Duodenal mucosa (tissue), 2 donors: ENCODE measurements around the gene TLX3.

Source experiments
- H3K27ac ChIP-seq: one replicate; pipeline ENCODE4 v1.7.0; 2013; ENCODE audit warnings: low read depth, low read length
- H3K27me3 ChIP-seq, 2 donors: one replicate each; pipeline ENCODE4 v1.7.0; 2013; ENCODE audit warnings: low read length in 2 of 2, control low read depth in 1 of 2; ENCODE audit not compliant: insufficient read depth in 2 of 2, control insufficient read depth in 1 of 2
- H3K36me3 ChIP-seq, 2 donors: one replicate each; pipeline ENCODE4 v1.7.0; 2013; ENCODE audit warnings: low read length in 2 of 2, control low read depth in 1 of 2; ENCODE audit not compliant: insufficient read depth in 2 of 2, control insufficient read depth in 1 of 2
- H3K4me1 ChIP-seq, 2 donors: one replicate each; pipeline ENCODE4 v1.7.0; 2013; ENCODE audit warnings: low read length in 2 of 2, control low read depth in 1 of 2; ENCODE audit not compliant: insufficient read depth in 2 of 2, control insufficient read depth in 1 of 2
- H3K4me3 ChIP-seq, 2 donors: one replicate each; pipeline ENCODE4 v1.7.0; 2013; ENCODE audit warnings: low read length in 2 of 2, low read depth in 1 of 2
- H3K9ac ChIP-seq, 2 donors: one replicate each; pipeline ENCODE4 v1.7.0; 2013; ENCODE audit warnings: low read length in 2 of 2, low read depth in 1 of 2
- H3K9me3 ChIP-seq, 2 donors: one replicate each; pipeline ENCODE4 v1.7.0; 2013; ENCODE audit warnings: low read length in 2 of 2, control low read depth in 1 of 2; ENCODE audit not compliant: control insufficient read depth in 1 of 2

Gene TLX3

GRCh38 chr5:171299851-171300250 lies 9.2 kb upstream of the TLX3 start:
- Histone ChIP-seq H3K9ac (no peak overlapping the region), H3K27me3 (peaks cover 10 to 13% of the 10 kb centered on the region in 2 donors), H3K9me3 (no peaks in the 10 kb centered on the region)

GRCh38 chr5:171300358-171300757 lies 8.7 kb upstream of the TLX3 start:
- H3K4me3 ChIP-seq: no peak overlapping the region
- no peak overlapping the region for H3K27ac ChIP-seq
- no peaks in the 10 kb centered on the region for H3K9me3 ChIP-seq
- H3K36me3 ChIP-seq: no peaks in the 10 kb centered on the region
- peaks cover 0 to 6% of the 10 kb centered on the region in 2 donors for H3K4me1 ChIP-seq
- peaks cover 11 to 18% of the 10 kb centered on the region in 2 donors for H3K27me3 ChIP-seq
- no peak overlapping the region for H3K9ac ChIP-seq

More at GRCh38 chr5:171299851-171300250, 9.2 kb upstream of the TLX3 start:
- no peaks in the 10 kb centered on the region for H3K36me3 ChIP-seq
- H3K4me1 ChIP-seq: peaks cover 0 to 7% of the 10 kb centered on the region in 2 donors
- H3K4me3 ChIP-seq: no peak overlapping the region
- no peak overlapping the region for H3K27ac ChIP-seq

- Histone ChIP-seq H3K4me3 (no peak overlapping the region), H3K9me3 (no peaks in the 10 kb centered on the region), H3K36me3 (no peaks in the 10 kb centered on the region), H3K4me1 (peaks cover 0 to 5% of the 10 kb centered on the region in 2 donors), H3K9ac (no peak overlapping the region), H3K27me3 (peaks cover 68 to 73% of the 10 kb centered on the region in 2 donors), H3K27ac (no peak overlapping the region)
Observed at GRCh38 chr5:171306166-171306565, 2.9 kb upstream of the TLX3 start.

GRCh38 chr5:171306781-171307591 lies 2.1 kb upstream of the TLX3 start:
- no peaks in the 10 kb centered on the region for H3K36me3 ChIP-seq
- peaks cover 0 to 7% of the 10 kb centered on the region in 2 donors for H3K4me1 ChIP-seq
- H3K9me3 ChIP-seq: no peaks in the 10 kb centered on the region
- no peak overlapping the region for H3K4me3 ChIP-seq
- peaks cover 73 to 79% of the 10 kb centered on the region in 2 donors for H3K27me3 ChIP-seq
- no peak overlapping the region for H3K9ac ChIP-seq
- no peak overlapping the region for H3K27ac ChIP-seq

- Histone ChIP-seq H3K4me1 (peaks cover 0 to 7% of the 10 kb centered on the region in 2 donors), H3K9me3 (no peaks in the 10 kb centered on the region), H3K9ac (no peak overlapping the region), H3K27ac (no peak overlapping the region), H3K27me3 (peaks cover 83 to 84% of the 10 kb centered on the region in 2 donors), H3K36me3 (no peaks in the 10 kb centered on the region), H3K4me3 (no peak overlapping the region)
Observed at GRCh38 chr5:171307789-171308452, 1.1 kb upstream of the TLX3 start.

GRCh38 chr5:171309276-171310211 lies 496 bp downstream of the TLX3 start:
- Histone ChIP-seq H3K36me3 (no peaks in the 10 kb centered on the region), H3K9me3 (no peaks in the 10 kb centered on the region), H3K4me1 (peaks cover 0 to 7% of the 10 kb centered on the region in 2 donors), H3K9ac (no peak overlapping the region), H3K27me3 (peaks cover 87 to 89% of the 10 kb centered on the region in 2 donors), H3K27ac (no peak overlapping the region), H3K4me3 (no peak overlapping the region)

GRCh38 chr5:171310212-171310818 lies 1.3 kb downstream of the TLX3 start:
- Histone ChIP-seq H3K27me3 (peaks cover 88 to 92% of the 10 kb centered on the region in 2 donors), H3K9ac (no peak overlapping the region), H3K4me3 (no peak overlapping the region), H3K9me3 (no peaks in the 10 kb centered on the region), H3K36me3 (no peaks in the 10 kb centered on the region), H3K27ac (no peak overlapping the region), H3K4me1 (peaks cover 0 to 7% of the 10 kb centered on the region in 2 donors)

- H3K9me3 ChIP-seq: no peaks in the 10 kb centered on the region
- H3K36me3 ChIP-seq: no peaks in the 10 kb centered on the region
- H3K4me1 ChIP-seq: peaks cover 0 to 8% of the 10 kb centered on the region in 2 donors
- no peak overlapping the region for H3K4me3 ChIP-seq
- H3K9ac ChIP-seq: no peak overlapping the region
- H3K27me3 ChIP-seq: peaks cover 88 to 92% of the 10 kb centered on the region in 2 donors
- H3K27ac ChIP-seq: no peak overlapping the region
Observed at GRCh38 chr5:171310819-171311321, 1.8 kb downstream of the TLX3 start.

- no peak overlapping the region for H3K9ac ChIP-seq
- no peaks in the 10 kb centered on the region for H3K36me3 ChIP-seq
- no peaks in the 10 kb centered on the region for H3K9me3 ChIP-seq
- no peak overlapping the region for H3K27ac ChIP-seq
- H3K27me3 ChIP-seq: peaks cover 88 to 92% of the 10 kb centered on the region in 2 donors
- peaks cover 0 to 13% of the 10 kb centered on the region in 2 donors for H3K4me1 ChIP-seq
- no peak overlapping the region for H3K4me3 ChIP-seq
Observed at GRCh38 chr5:171311322-171312077, 2.5 kb downstream of the TLX3 start.
